Calu3 (cell line): ENCODE results near the gene AHI1. TPM values are rescaled to one million over a fixed set of nuclear protein-coding genes. Genes with fewer than 3 reads are reported as not detected.

Source experiments
- BruUV-seq: library from RNA; stranded (reverse); fragments of 400-500 nt; replicated peaks from 2 replicates; lab custom pipeline; 2021; lab: Mats Ljungman, UMichigan
- CTCF ChIA-PET: fragments of 300-600 bp; sonication (Branson Sonifier 250); formaldehyde crosslinking; loops from one replicate; lab custom pipeline; 2022; ENCODE audit warnings: antibody characterized with exemption; lab: Charles Lee
- DNase-seq: peaks from one replicate; pipeline ENCODE4 v3.0.0; 2022
- H3K27ac Mint-ChIP-seq: one replicate; pipeline ENCODE4 v1.8.0; 2022; ENCODE audit warnings: mixed read lengths; ENCODE audit not compliant: unreplicated experiment
- H3K27me3 Mint-ChIP-seq: one replicate; pipeline ENCODE4 v1.8.0; 2022; ENCODE audit warnings: mixed read lengths; ENCODE audit not compliant: unreplicated experiment
- H3K36me3 Mint-ChIP-seq: one replicate; pipeline ENCODE4 v1.8.0; 2022; ENCODE audit warnings: mild to moderate bottlenecking, moderate library complexity, mixed read lengths; ENCODE audit not compliant: insufficient read depth, unreplicated experiment
- H3K4me1 Mint-ChIP-seq: one replicate; pipeline ENCODE4 v1.8.0; 2022; ENCODE audit warnings: mild to moderate bottlenecking, low read depth, mixed read lengths; ENCODE audit not compliant: unreplicated experiment
- H3K4me3 Mint-ChIP-seq: one replicate; pipeline ENCODE4 v1.8.0; 2022; ENCODE audit warnings: mild to moderate bottlenecking, low read depth, moderate library complexity, mixed read lengths; ENCODE audit not compliant: unreplicated experiment
- H3K9me3 Mint-ChIP-seq: one replicate; pipeline ENCODE4 v1.8.0; 2022; ENCODE audit warnings: low read depth, mixed read lengths; ENCODE audit not compliant: unreplicated experiment
- intact Hi-C: fragments of 100-400 bp; cut with micrococcal nuclease; formaldehyde crosslinking; loops from one replicate; pipeline ENCODE4 v1.10.0; 2022; ENCODE audit not compliant: unreplicated experiment
- total RNA-seq: library from RNA; stranded (reverse); gene quantifications from 2 replicates; pipeline ENCODE4 v1.2.3, GENCODE V29; 2022
- TF ChIP-seq, protein P1 (sequence below): fragments of 200-600 bp; IDR thresholded peaks from one replicate; pipeline ENCODE4 v1.8.0; 2022; ENCODE audit warnings: antibody characterized with exemption; ENCODE audit not compliant: unreplicated experiment

AHI1 gene
- total RNA-seq, 1 experiment from 2014 or later = 18.0 TPM

DNA sequence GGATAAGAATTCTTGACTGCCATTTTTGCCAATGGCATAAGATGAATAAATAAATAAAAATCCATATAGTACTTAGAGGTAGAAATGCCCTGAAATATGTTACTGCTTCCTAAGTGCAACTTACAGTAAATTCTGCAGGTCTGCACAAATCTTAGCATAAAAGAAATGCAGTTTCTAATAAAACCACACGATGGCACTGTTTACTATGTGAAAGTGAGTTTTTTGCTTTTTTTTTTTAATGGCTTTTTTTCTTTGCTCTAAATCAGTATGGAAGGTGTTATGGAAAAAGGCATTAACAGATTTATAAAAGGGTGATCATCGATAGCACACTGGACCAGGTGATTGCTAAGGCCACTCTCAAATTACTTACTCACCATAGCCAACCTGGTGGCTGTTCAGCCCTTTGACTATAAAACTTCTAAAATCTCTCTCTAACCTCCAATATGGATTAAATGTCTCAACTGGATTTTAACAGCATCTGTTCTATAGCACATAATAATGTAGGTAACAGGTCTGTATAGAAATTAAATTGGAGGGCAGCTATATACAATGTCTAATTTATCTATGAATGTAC lies 45.8 kb downstream of the AHI1 start:
- DNase-seq = no peak
- intact Hi-C loops = loop anchor here (5.0 kb wide), 1 partner anchor 866 kb away; no protein-coding TSS in a partner anchor
- no peaks in the 10 kb centered on the region for H3K9me3 Mint-ChIP-seq
- CTCF ChIA-PET = no interaction called here
- no peaks in the 10 kb centered on the region for H3K27me3 Mint-ChIP-seq
- H3K4me3 Mint-ChIP-seq = no peak overlapping the region
- no TSS peak for BruUV-seq
- TF ChIP-seq, protein P1, sequence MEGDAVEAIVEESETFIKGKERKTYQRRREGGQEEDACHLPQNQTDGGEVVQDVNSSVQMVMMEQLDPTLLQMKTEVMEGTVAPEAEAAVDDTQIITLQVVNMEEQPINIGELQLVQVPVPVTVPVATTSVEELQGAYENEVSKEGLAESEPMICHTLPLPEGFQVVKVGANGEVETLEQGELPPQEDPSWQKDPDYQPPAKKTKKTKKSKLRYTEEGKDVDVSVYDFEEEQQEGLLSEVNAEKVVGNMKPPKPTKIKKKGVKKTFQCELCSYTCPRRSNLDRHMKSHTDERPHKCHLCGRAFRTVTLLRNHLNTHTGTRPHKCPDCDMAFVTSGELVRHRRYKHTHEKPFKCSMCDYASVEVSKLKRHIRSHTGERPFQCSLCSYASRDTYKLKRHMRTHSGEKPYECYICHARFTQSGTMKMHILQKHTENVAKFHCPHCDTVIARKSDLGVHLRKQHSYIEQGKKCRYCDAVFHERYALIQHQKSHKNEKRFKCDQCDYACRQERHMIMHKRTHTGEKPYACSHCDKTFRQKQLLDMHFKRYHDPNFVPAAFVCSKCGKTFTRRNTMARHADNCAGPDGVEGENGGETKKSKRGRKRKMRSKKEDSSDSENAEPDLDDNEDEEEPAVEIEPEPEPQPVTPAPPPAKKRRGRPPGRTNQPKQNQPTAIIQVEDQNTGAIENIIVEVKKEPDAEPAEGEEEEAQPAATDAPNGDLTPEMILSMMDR = peak; percentile 20
- no peak overlapping the region for H3K27ac Mint-ChIP-seq
- H3K36me3 Mint-ChIP-seq = no peaks in the 10 kb centered on the region
- no peaks in the 10 kb centered on the region for H3K4me1 Mint-ChIP-seq

DNA sequence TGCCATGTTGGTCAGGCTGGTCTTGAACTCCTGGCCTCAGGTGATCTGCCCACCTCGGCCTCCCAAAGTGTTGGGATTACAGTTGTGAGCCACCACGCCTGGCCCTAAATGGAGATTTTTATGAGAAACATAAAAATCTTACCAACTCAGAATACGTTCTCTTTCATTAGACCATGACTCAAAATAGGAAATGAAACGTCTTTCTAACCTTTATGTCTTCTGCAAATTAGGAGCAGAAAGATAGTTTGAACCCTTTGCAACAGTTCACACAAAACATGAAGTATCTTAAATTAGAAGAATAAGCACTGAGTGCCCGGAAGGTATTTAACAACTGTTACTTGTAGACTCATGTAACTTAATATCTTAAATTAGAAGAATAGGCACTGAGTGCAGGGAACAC lies 48.3 kb downstream of the AHI1 start:
- H3K4me3 Mint-ChIP-seq = no peak overlapping the region
- BruUV-seq = no TSS peak
- TF ChIP-seq, protein P1 = no peak
- no peaks in the 10 kb centered on the region for H3K36me3 Mint-ChIP-seq
- H3K27ac Mint-ChIP-seq = no peak overlapping the region
- H3K9me3 Mint-ChIP-seq = no peaks in the 10 kb centered on the region
- no peaks in the 10 kb centered on the region for H3K4me1 Mint-ChIP-seq
- CTCF ChIA-PET = no interaction called here
- intact Hi-C loops = no loop called here
- H3K27me3 Mint-ChIP-seq = no peaks in the 10 kb centered on the region
- DNase-seq = no peak

DNA sequence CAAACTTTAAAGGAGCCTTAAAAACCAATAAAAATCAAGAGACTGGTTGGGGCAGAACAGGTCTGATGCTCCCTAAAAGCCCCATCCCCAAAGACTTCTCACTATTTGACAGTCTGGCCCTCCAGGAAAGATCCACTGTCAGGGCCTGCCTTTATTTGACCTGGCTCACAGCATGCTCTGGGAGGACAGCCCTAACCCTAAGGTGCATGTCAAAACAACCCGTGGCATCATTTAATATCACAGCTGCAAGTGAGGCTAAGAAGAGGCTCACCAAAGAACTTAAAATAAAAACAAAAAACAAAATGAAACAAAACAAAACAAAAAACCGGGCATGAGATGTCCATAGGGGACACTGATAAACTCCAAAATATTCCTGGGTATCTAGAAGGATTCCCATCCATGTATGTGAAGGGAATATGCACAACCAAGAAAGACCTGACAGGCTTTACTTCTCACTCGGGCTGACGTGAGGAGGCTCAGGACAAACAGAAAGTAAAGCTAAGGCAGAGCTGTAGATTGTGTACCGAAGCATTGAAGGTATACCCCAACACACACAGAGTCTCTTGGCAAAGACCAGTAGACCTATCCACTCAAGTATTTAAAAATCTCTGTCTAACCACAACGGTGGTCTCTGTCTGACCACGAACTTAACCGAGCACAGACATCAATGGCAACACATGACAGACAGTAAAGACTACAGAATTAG lies 57.3 kb downstream of the AHI1 start:
- intact Hi-C loops = no loop called here
- CTCF ChIA-PET = no interaction called here
- no peaks in the 10 kb centered on the region for H3K4me1 Mint-ChIP-seq

DNA sequence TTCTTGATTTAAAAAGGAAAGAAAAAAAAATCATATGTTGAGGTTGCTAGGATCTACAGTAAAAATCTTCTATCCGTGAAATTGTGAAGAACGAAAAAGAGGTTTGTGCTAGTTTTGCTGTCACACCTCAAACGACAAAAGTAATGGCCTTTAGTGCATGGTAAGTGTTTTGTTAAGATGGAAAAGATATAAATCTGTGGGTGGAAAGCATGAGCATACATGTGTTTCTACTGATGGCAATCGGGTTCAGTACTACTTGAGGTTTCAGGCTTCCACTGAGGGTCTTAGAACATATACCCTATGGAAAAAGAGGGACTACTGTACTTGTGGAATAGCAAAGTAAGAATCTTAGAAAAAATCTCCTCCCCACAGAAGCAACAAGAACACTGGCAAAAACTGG lies 58.0 kb downstream of the AHI1 start:
- no peaks in the 10 kb centered on the region for H3K36me3 Mint-ChIP-seq
- BruUV-seq = no TSS peak
- CTCF ChIA-PET = no interaction called here
- H3K4me3 Mint-ChIP-seq = no peak overlapping the region
- TF ChIP-seq, protein P1 = no peak
- no peak overlapping the region for H3K27ac Mint-ChIP-seq
- no peaks in the 10 kb centered on the region for H3K9me3 Mint-ChIP-seq
- no peak for DNase-seq
- H3K4me1 Mint-ChIP-seq = no peaks in the 10 kb centered on the region
- intact Hi-C loops = no loop called here
- no peaks in the 10 kb centered on the region for H3K27me3 Mint-ChIP-seq

More for the DNA sequence above, 57.3 kb downstream of the AHI1 start:
- no peaks in the 10 kb centered on the region for H3K36me3 Mint-ChIP-seq
- DNase-seq = no peak
- H3K9me3 Mint-ChIP-seq = no peaks in the 10 kb centered on the region
- no peaks in the 10 kb centered on the region for H3K27me3 Mint-ChIP-seq
- H3K4me3 Mint-ChIP-seq = no peak overlapping the region
- TF ChIP-seq, protein P1 = no peak
- no TSS peak for BruUV-seq
- H3K27ac Mint-ChIP-seq = no peak overlapping the region
